H1 (cell line): Measurements from ENCODE around the gene PTPN13. TPM values are rescaled to one million over a fixed set of nuclear protein-coding genes. Genes with fewer than 3 reads are reported as not detected.

Experiments
- ASH2L ChIP-seq: fragments of 200-600, 300-600 bp; sonication (generic); IDR thresholded peaks from one replicate; pipeline ENCODE4 v1.7.1; 2017; ENCODE audit warnings: low read length
- CHD2 ChIP-seq: IDR thresholded peaks from 2 replicates; pipeline ENCODE4 v1.6.1; 2012; ENCODE audit warnings: low read length, improper control_type of control experiment
- EGR1 ChIP-seq: IDR thresholded peaks from 2 replicates; pipeline ENCODE4 v1.6.1; 2011; ENCODE audit warnings: low read depth, low read length, borderline replicate concordance
- EZH2 ChIP-seq: fragments of 200-600 bp; sonication (generic); IDR thresholded peaks from 2 replicates; pipeline ENCODE4 v1.7.1; 2012; ENCODE audit warnings: low read depth, mild to moderate bottlenecking, moderate library complexity, low read length, inconsistent platforms; ENCODE audit not compliant: severe bottlenecking
- RBBP5 ChIP-seq: IDR thresholded peaks from 2 replicates; pipeline ENCODE4 v1.7.1; 2012; ENCODE audit warnings: low read depth, mild to moderate bottlenecking, inconsistent platforms, low read length, moderate library complexity, borderline replicate concordance
- TCF12 ChIP-seq: IDR thresholded peaks from 2 replicates; pipeline ENCODE4 v1.6.1; 2011; ENCODE audit warnings: low read depth, mild to moderate bottlenecking, low read length
- polyA plus RNA-seq, 7 experiments: library from polyadenylated mRNA; depleted of rRNA in 3 of 7; stranded (reverse) in 5 of 7; unstranded in 2 of 7; fragments of >200 nt in 5 of 7; fragments of 200-250 nt in 2 of 7; gene quantifications; 1 replicate in 5 of 7; 2 replicates in 1 of 7; 4 replicates in 1 of 7; pipeline versions ENCODE4 v1.2.1 to v1.2.3, GENCODE V29; 2011 to 2013; ENCODE audit warnings: missing spikeins in 2 of 7, mixed read lengths in 2 of 7
- total RNA-seq: library from RNA; stranded (reverse); fragmentation: NEBNext Ultra II Directional; extraction: Animal tissue kit (Norgen Biotek cat#: 25700); gene quantifications from 2 replicates; pipeline ENCODE4 v1.2.1, GENCODE V29; 2021
- TF ChIP-seq, protein P1 (sequence below), 3 experiments: IDR thresholded peaks; 1 replicate in 2 of 3; 2 replicates in 1 of 3; pipeline versions ENCODE4 v1.5.1 to v1.6.1; 2011; ENCODE audit warnings: low read length in 3 of 3, mild to moderate bottlenecking in 3 of 3, inconsistent platforms in 2 of 3, low read depth in 1 of 3, moderate library complexity in 1 of 3; ENCODE audit not compliant: insufficient read depth in 1 of 3; ENCODE audit errors: control extremely low read depth in 1 of 3

The PTPN13 gene
- total and polyA plus RNA-seq, 2 of the 8 experiments (the other 6 are each of a cell fraction or from before 2014, with no cell fraction given), result 12.7 to 57.9 TPM

DNA sequence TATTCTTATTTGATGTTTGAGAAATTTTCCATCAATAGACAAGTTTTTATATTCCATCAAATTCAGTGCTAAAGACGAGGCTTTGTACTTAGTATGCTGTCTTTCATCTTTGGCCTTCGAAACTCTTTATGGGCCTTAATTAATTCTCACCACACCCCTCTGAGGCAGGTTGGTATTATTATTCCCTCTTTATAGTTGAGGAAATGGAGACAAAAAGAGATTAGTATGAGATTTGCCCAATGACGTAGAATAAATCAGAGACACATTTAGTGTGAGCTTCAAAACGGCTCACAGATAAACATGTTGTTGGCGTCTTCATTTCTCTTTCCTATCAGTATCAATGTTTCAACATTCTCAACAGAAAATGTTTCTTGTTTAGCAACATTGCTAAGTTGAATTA is 35.9 kb upstream of the PTPN13 start (continued):
- TF ChIP-seq EZH2 (no peak), EGR1 (no peak), RBBP5 (no peak), CHD2 (no peak), TCF12 (no peak), ASH2L (no peak)
- TF ChIP-seq, protein P1, sequence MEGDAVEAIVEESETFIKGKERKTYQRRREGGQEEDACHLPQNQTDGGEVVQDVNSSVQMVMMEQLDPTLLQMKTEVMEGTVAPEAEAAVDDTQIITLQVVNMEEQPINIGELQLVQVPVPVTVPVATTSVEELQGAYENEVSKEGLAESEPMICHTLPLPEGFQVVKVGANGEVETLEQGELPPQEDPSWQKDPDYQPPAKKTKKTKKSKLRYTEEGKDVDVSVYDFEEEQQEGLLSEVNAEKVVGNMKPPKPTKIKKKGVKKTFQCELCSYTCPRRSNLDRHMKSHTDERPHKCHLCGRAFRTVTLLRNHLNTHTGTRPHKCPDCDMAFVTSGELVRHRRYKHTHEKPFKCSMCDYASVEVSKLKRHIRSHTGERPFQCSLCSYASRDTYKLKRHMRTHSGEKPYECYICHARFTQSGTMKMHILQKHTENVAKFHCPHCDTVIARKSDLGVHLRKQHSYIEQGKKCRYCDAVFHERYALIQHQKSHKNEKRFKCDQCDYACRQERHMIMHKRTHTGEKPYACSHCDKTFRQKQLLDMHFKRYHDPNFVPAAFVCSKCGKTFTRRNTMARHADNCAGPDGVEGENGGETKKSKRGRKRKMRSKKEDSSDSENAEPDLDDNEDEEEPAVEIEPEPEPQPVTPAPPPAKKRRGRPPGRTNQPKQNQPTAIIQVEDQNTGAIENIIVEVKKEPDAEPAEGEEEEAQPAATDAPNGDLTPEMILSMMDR (IDR thresholded peaks at IDR 0.05; ENCODE audit: control extremely low read depth in 1 of 3, insufficient read depth in 1 of 3, low read depth in 1 of 3, low read length in 3 of 3), result no peak
- TF ChIP-seq, all 59 proteins: peak for 0
